Ishikawa (cell line): ENCODE results near the gene RAB8B.

Experiments used
- CREB1 ChIP-seq: IDR thresholded peaks from 2 replicates; pipeline ENCODE4 v1.6.1; 2012; ENCODE audit warnings: low read depth
- EGR1 ChIP-seq: IDR thresholded peaks from 2 replicates; pipeline ENCODE4 v1.6.1; 2012
- FOXM1 ChIP-seq: IDR thresholded peaks from 2 replicates; pipeline ENCODE4 v1.6.1; 2012; ENCODE audit warnings: low read depth, borderline replicate concordance
- TF ChIP-seq, protein P1 (sequence below): IDR thresholded peaks from 2 replicates; pipeline ENCODE4 v1.6.1; 2012
- TF ChIP-seq, protein P2 (sequence below): IDR thresholded peaks from 2 replicates; pipeline ENCODE4 v1.6.1; 2012

DNA sequence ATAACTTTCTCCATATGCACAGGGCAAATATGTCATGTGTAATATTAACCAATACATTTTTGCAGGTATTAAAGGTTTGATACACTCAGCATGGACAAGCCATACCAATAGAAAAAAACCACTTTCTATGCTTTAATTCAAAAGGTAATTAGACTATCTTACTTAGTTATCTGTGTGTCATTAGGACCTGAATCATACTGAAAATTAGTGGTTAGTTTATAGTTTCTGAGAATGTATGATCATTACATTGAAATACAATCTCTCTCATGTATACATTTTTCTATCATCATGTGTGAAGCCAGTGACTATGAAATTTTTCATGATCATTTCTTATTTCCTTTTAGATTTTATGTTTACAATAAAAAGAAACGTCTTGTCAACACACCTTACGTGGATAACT, 48.5 kb upstream of the RAB8B start:
- no peak for TF ChIP-seq FOXM1
- TF ChIP-seq EGR1 = no peak
- TF ChIP-seq CREB1 = no peak
- TF ChIP-seq, protein P1, sequence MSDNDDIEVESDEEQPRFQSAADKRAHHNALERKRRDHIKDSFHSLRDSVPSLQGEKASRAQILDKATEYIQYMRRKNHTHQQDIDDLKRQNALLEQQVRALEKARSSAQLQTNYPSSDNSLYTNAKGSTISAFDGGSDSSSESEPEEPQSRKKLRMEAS = no peak
- TF ChIP-seq, protein P2, sequence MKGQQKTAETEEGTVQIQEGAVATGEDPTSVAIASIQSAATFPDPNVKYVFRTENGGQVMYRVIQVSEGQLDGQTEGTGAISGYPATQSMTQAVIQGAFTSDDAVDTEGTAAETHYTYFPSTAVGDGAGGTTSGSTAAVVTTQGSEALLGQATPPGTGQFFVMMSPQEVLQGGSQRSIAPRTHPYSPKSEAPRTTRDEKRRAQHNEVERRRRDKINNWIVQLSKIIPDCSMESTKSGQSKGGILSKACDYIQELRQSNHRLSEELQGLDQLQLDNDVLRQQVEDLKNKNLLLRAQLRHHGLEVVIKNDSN = no peak
